Measurements from ENCODE around the gene GPR156. TPM values are rescaled to one million over a fixed set of nuclear protein-coding genes. Genes with fewer than 3 reads are reported as not detected.
A peak's percentile ranks its signal among the peaks of the same experiment; 100 is the strongest.

Gene GPR156
- polyA plus RNA-seq, 1 donor (not counting 4 experiments of a cell fraction or from before 2014, with no cell fraction given) = 0.17 TPM

DNA sequence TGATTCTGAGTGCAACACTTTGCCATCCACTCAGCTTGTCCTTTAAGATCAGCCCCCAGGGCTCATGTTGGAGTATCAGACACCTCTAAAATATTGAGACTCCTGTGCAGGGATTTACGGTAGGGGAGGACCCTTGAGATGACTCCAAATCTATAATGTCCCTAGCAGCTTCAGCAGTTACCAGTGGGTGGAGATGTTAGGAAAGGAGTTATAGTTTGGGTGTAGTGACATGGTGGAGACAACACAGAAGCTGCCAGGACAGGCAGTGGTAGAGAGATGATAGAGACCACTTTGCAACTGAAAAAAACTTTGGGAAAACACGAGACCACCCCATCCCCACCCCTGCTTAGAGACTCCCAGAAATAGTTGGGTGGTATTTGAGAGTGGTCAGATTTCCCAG, 147.5 kb downstream of the GPR156 start:
- Histone ChIP-seq H3K36me3 (ENCODE audit: control insufficient read depth in 2 of 2, extremely low read depth in 1 of 2, insufficient read depth in 2 of 2, low read length in 2 of 2) (no peaks in the 10 kb centered on the region), H3K4me1 (ENCODE audit: control insufficient read depth, extremely low read depth, insufficient read depth, low read length) (peaks cover 4% of the 10 kb centered on the region), H3K9me1 (ENCODE audit: control insufficient read depth, extremely low read depth, insufficient read depth, low read length) (no peaks in the 10 kb centered on the region), H3K9ac (ENCODE audit: control insufficient read depth, extremely low read depth, insufficient read depth, low read length) (no peak overlapping the region), H3K27ac (ENCODE audit: control insufficient read depth, insufficient read depth, low read length) (no peak overlapping the region), H3K9me3 (ENCODE audit: control insufficient read depth, low read depth, low read length) (no peaks in the 10 kb centered on the region), H3K4me3 (ENCODE audit: control insufficient read depth in 2 of 3, extremely low read depth in 1 of 3, insufficient read depth in 2 of 3, low read depth in 1 of 3, low read length in 3 of 3) (no peak overlapping the region), H2AFZ (ENCODE audit: control insufficient read depth, low read length) (peak overlapping the region; percentile 10), H3K79me2 (ENCODE audit: control insufficient read depth, insufficient read depth, low read length) (no peaks in the 10 kb centered on the region), H3K4me2 (ENCODE audit: control insufficient read depth, extremely low read depth, insufficient read depth, low read depth, low read length) (no peak overlapping the region), H3K27me3 (ENCODE audit: control insufficient read depth, extremely low read depth, insufficient read depth, low read length) (no peaks in the 10 kb centered on the region), H4K20me1 (ENCODE audit: control insufficient read depth, extremely low read depth, insufficient read depth, low read length) (no peaks in the 10 kb centered on the region)
- FAIRE-seq (no peak), DNase-seq (ENCODE audit: low read depth, low spot score) (no peak)
- dilution Hi-C loops (cut with MboI; ENCODE audit: extremely low pct_ligation_motif_present, low sequenced_read_pairs) = no loop called here
- TF ChIP-seq EZH2 (IDR thresholded peaks at IDR 0.05; ENCODE audit: low read length) (no peak), CTCF (optimal IDR thresholded peaks at IDR 0.05 in 1 of 3, IDR thresholded peaks at IDR 0.05 in 1 of 3, conservative IDR thresholded peaks at IDR 0.05 in 1 of 3; ENCODE audit: extremely low read depth in 1 of 3, insufficient read depth in 2 of 3, low read length in 3 of 3) (peak in 1 of 3 experiments; percentile 2)

GRCh38 chr3:120130656-120131055, 154.4 kb downstream of the GPR156 start:
- Histone ChIP-seq H3K36me3 (ENCODE audit: control insufficient read depth in 2 of 2, extremely low read depth in 1 of 2, insufficient read depth in 2 of 2, low read length in 2 of 2) (no peaks in the 10 kb centered on the region), H3K79me2 (ENCODE audit: control insufficient read depth, insufficient read depth, low read length) (no peaks in the 10 kb centered on the region), H3K27me3 (ENCODE audit: control insufficient read depth, extremely low read depth, insufficient read depth, low read length) (no peaks in the 10 kb centered on the region), H3K9me1 (ENCODE audit: control insufficient read depth, extremely low read depth, insufficient read depth, low read length) (no peaks in the 10 kb centered on the region), H3K27ac (ENCODE audit: control insufficient read depth, insufficient read depth, low read length) (no peak overlapping the region), H3K4me3 (ENCODE audit: control insufficient read depth in 2 of 3, extremely low read depth in 1 of 3, insufficient read depth in 2 of 3, low read depth in 1 of 3, low read length in 3 of 3) (no peak overlapping the region), H3K9ac (ENCODE audit: control insufficient read depth, extremely low read depth, insufficient read depth, low read length) (no peak overlapping the region), H4K20me1 (ENCODE audit: control insufficient read depth, extremely low read depth, insufficient read depth, low read length) (no peaks in the 10 kb centered on the region), H3K9me3 (ENCODE audit: control insufficient read depth, low read depth, low read length) (no peaks in the 10 kb centered on the region), H2AFZ (ENCODE audit: control insufficient read depth, low read length) (no peak overlapping the region), H3K4me1 (ENCODE audit: control insufficient read depth, extremely low read depth, insufficient read depth, low read length) (peaks cover 4% of the 10 kb centered on the region), H3K4me2 (ENCODE audit: control insufficient read depth, extremely low read depth, insufficient read depth, low read depth, low read length) (no peak overlapping the region)
- no peak for TF ChIP-seq EZH2 (IDR thresholded peaks at IDR 0.05; ENCODE audit: low read length)
- TF ChIP-seq CTCF (optimal IDR thresholded peaks at IDR 0.05 in 1 of 3, IDR thresholded peaks at IDR 0.05 in 1 of 3, conservative IDR thresholded peaks at IDR 0.05 in 1 of 3; ENCODE audit: extremely low read depth in 1 of 3, insufficient read depth in 2 of 3, low read length in 3 of 3) = no peak
- no peak for DNase-seq (ENCODE audit: low read depth, low spot score)
- FAIRE-seq = no peak
- dilution Hi-C loops (cut with MboI; ENCODE audit: extremely low pct_ligation_motif_present, low sequenced_read_pairs) = no loop called here

Data from keratinocyte (primary cell).